ENCODE results near the gene WSB2. TPM values are rescaled to one million over a fixed set of nuclear protein-coding genes. Genes with fewer than 3 reads are reported as not detected.

WSB2 gene
- total RNA-seq, 1 experiment from 2014 or later = 46.2 TPM

DNA sequence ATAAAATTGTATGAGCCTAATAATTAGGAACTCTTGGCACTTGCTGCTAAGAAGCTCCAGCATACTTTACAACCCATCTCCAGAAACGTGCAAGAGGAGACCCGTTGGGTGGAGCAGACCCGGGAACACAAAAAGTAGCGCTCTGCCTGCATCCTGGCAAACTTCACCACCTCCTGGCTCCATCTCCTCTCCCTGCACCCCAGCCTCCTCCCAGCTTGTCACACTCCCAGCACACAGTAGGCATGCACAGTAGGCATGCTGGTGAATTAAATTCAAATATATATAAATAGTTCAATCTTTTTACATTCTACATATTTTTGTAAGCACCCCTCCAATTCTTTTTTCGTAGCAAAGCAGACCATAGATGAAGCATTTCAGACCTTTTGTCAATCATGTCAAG lies 41.6 kb upstream of the WSB2 start:
- H3K4me2 ChIP-seq = peak overlapping the region; percentile 91
- CTCF ChIA-PET = no interaction called here
- peak overlapping the region; percentile 2; the same call in 1 of the 2 replicates for H3K27ac ChIP-seq
- H4K20me1 ChIP-seq (ENCODE audit: insufficient read depth) = no peaks in the 10 kb centered on the region
- no peaks in the 10 kb centered on the region for H3K27me3 ChIP-seq (ENCODE audit: insufficient read depth, low read depth)
- H3K4me3 ChIP-seq = peak overlapping the region; percentile 81; the same call in 1 of the 2 replicates
- intact Hi-C loops (cut with micrococcal nuclease; ENCODE audit: unreplicated experiment) = loop anchor here (1.0 to 2.0 kb wide), 3 partner anchors 34 to 50 kb away; partner anchors contain the start of gene PEBP1
- DNase-seq = no peak
- H3K9me3 ChIP-seq (ENCODE audit: insufficient read depth, low read depth) = no peaks in the 10 kb centered on the region
- no TSS peak for BruUV-seq (replicated peaks)
- no peaks in the 10 kb centered on the region for H3K36me3 ChIP-seq (ENCODE audit: low read depth)
- 0 out of 2 replicates have a peak overlapping the region, but pooled peaks have one; percentile 84 for H2AFZ ChIP-seq
- 0 out of 2 replicates have a peak, but pooled peaks cover 5% of the 10 kb centered on the region for H3K79me2 ChIP-seq (ENCODE audit: low read depth)
- POLR2A ChIA-PET (ENCODE audit: unreplicated experiment) = interaction anchor here (0.6 kb wide), 1 partner anchor 40 kb away, joined by 5 read pairs; no protein-coding TSS in a partner anchor
- peaks cover 18% of the 10 kb centered on the region; the same call in 1 of the 2 replicates for H3F3A ChIP-seq (ENCODE audit: insufficient read depth, low read depth)
- no peaks in the 10 kb centered on the region for H3K9me2 ChIP-seq (ENCODE audit: insufficient read depth)
- peaks cover 24% of the 10 kb centered on the region for H3K4me1 ChIP-seq (replicated peaks; ENCODE audit: insufficient read depth)
- TF ChIP-seq CTCF (conservative IDR thresholded peaks at IDR 0.05) = no peak
- no peak for TF ChIP-seq EZH2 (IDR thresholded peaks at IDR 0.05; ENCODE audit: low read depth)

- ChIA-PET CTCF (no interaction called here), POLR2A (ENCODE audit: unreplicated experiment) (interaction anchor here (0.6 kb wide), 1 partner anchor 40 kb away, joined by 5 read pairs; no protein-coding TSS in a partner anchor)
- Histone ChIP-seq H3K36me3 (ENCODE audit: low read depth) (no peaks in the 10 kb centered on the region), H3K9me2 (ENCODE audit: insufficient read depth) (no peaks in the 10 kb centered on the region), H4K20me1 (ENCODE audit: insufficient read depth) (no peaks in the 10 kb centered on the region), H3F3A (ENCODE audit: insufficient read depth, low read depth) (peaks cover 18% of the 10 kb centered on the region; the same call in 1 of the 2 replicates), H3K4me1 (replicated peaks; ENCODE audit: insufficient read depth) (peaks cover 24% of the 10 kb centered on the region), H3K9me3 (ENCODE audit: insufficient read depth, low read depth) (no peaks in the 10 kb centered on the region), H3K79me2 (ENCODE audit: low read depth) (0 out of 2 replicates have a peak, but pooled peaks cover 5% of the 10 kb centered on the region), H2AFZ (no peak overlapping the region), H3K27me3 (ENCODE audit: insufficient read depth, low read depth) (no peaks in the 10 kb centered on the region), H3K4me3 (no peak overlapping the region), H3K27ac (peak overlapping the region; percentile 3; the same call in 1 of the 2 replicates), H3K4me2 (peak overlapping the region; percentile 91)
- peak; percentile 59 to 81 for DNase-seq
- TF ChIP-seq EZH2 (IDR thresholded peaks at IDR 0.05; ENCODE audit: low read depth) = no peak
- no peak for TF ChIP-seq CTCF (conservative IDR thresholded peaks at IDR 0.05)
- TSS peak; percentile 42 for BruUV-seq (replicated peaks)
- intact Hi-C loops (cut with micrococcal nuclease; ENCODE audit: unreplicated experiment) = loop anchor here (1.0 to 2.0 kb wide), 2 partner anchors 34 to 49 kb away; partner anchors contain the start of gene PEBP1
Observed at GRCh38 chr12:118102070-118102469, 41.1 kb upstream of the WSB2 start.

- Histone ChIP-seq H3K4me1 (replicated peaks; ENCODE audit: insufficient read depth) (peaks cover 24% of the 10 kb centered on the region), H3K79me2 (ENCODE audit: low read depth) (0 out of 2 replicates have a peak, but pooled peaks cover 5% of the 10 kb centered on the region), H3K9me2 (ENCODE audit: insufficient read depth) (no peaks in the 10 kb centered on the region), H3F3A (ENCODE audit: insufficient read depth, low read depth) (peaks cover 18% of the 10 kb centered on the region; the same call in 1 of the 2 replicates), H3K4me3 (no peak overlapping the region), H3K9me3 (ENCODE audit: insufficient read depth, low read depth) (no peaks in the 10 kb centered on the region), H3K4me2 (no peak overlapping the region), H2AFZ (no peak overlapping the region), H4K20me1 (ENCODE audit: insufficient read depth) (no peaks in the 10 kb centered on the region), H3K36me3 (ENCODE audit: low read depth) (no peaks in the 10 kb centered on the region), H3K27me3 (ENCODE audit: insufficient read depth, low read depth) (no peaks in the 10 kb centered on the region), H3K27ac (no peak overlapping the region)
- ChIA-PET CTCF (no interaction called here), POLR2A (ENCODE audit: unreplicated experiment) (no interaction called here)
- intact Hi-C loops (cut with micrococcal nuclease; ENCODE audit: unreplicated experiment) = no loop called here
- no peak for DNase-seq
- no peak for TF ChIP-seq CTCF (conservative IDR thresholded peaks at IDR 0.05)
- TF ChIP-seq EZH2 (IDR thresholded peaks at IDR 0.05; ENCODE audit: low read depth) = no peak
- no TSS peak for BruUV-seq (replicated peaks)
Observed at GRCh38 chr12:118101051-118101450, 40.1 kb upstream of the WSB2 start.
